SK-N-SH (cell line): ENCODE data around the gene AJM1. TPM values are rescaled to one million over a fixed set of nuclear protein-coding genes. Genes with fewer than 3 reads are reported as not detected.

Experiments
- CTCF ChIA-PET: fragments of 300-600, 350-600 bp; formaldehyde crosslinking; extraction: SDS; loops from one replicate; lab custom pipeline; 2021; lab: Yijun Ruan, JAX
- POLR2A ChIA-PET: fragments of 350-600 bp; sonication (Branson Sonifier 250); formaldehyde crosslinking; extraction: SDS; loops from one replicate; lab custom pipeline; 2020; ENCODE audit warnings: antibody characterized with exemption, inconsistent platforms; lab: Yijun Ruan, JAX
- DNase-seq: peaks from one replicate; pipeline ENCODE4 v3.0.0; 2012
- H2AFZ ChIP-seq: fragments of 200-600 bp; sonication (generic); 2 replicates; pipeline ENCODE4 v1.8.1; 2016; ENCODE audit warnings: antibody characterized with exemption, mild to moderate bottlenecking, low read depth
- H3F3A ChIP-seq: fragments of 200-600 bp; sonication (generic); replicated peaks from 2 replicates; pipeline ENCODE3; 2016; ENCODE audit warnings: antibody characterized with exemption, mild to moderate bottlenecking; ENCODE audit not compliant: insufficient read depth
- H3K27ac ChIP-seq, 2 experiments: fragments of 200-500 bp in 1 of 2; fragments of 200-600 bp in 1 of 2; sonication (Bioruptor generic) in 1 of 2; sonication (generic), shearing (Covaris generic) in 1 of 2; 2 replicates each; pipeline versions ENCODE4 v1.5.1 to v1.6.1; 2014 to 2016; ENCODE audit warnings: low read depth in 2 of 2, inconsistent platforms in 1 of 2, low read length in 1 of 2, mild to moderate bottlenecking in 1 of 2, mixed read lengths in 1 of 2
- H3K27me3 ChIP-seq: fragments of 200-600 bp; sonication (generic), shearing (Covaris generic); 2 replicates; pipeline ENCODE4 v1.6.1; 2016; ENCODE audit warnings: mixed run types; ENCODE audit not compliant: insufficient read depth
- H3K36me3 ChIP-seq, 2 experiments: fragments of 200-500 bp in 1 of 2; fragments of 200-600 bp in 1 of 2; sonication (Bioruptor generic) in 1 of 2; sonication (generic) in 1 of 2; replicated peaks in 1 of 2; 2 replicates each; pipeline versions ENCODE3 to v1.5.1; 2014 to 2016; ENCODE audit warnings: low read length in 1 of 2, mild to moderate bottlenecking in 1 of 2; ENCODE audit not compliant: insufficient read depth in 2 of 2, control insufficient read depth in 1 of 2
- H3K4me1 ChIP-seq, 2 experiments: fragments of 200-500 bp in 1 of 2; fragments of 200-600 bp in 1 of 2; sonication (Bioruptor generic) in 1 of 2; sonication (generic), shearing (Covaris generic) in 1 of 2; 2 replicates each; pipeline versions ENCODE4 v1.5.1 to v1.6.1; 2014 to 2016; ENCODE audit warnings: low read depth in 1 of 2, low read length in 1 of 2, mixed run types in 1 of 2; ENCODE audit not compliant: insufficient read depth in 2 of 2, control insufficient read depth in 1 of 2
- H3K4me2 ChIP-seq: fragments of 200-600 bp; sonication (generic), shearing (Covaris generic); 2 replicates; pipeline ENCODE4 v1.6.1; 2017; ENCODE audit warnings: mixed run types
- H3K4me3 ChIP-seq, 2 experiments: fragments of 200-500 bp in 1 of 2; fragments of 200-600 bp in 1 of 2; sonication (Bioruptor generic) in 1 of 2; sonication (generic), shearing (Covaris generic) in 1 of 2; 2 replicates each; pipeline versions ENCODE4 v1.5.1 to v1.8.1; 2014 to 2016; ENCODE audit warnings: low read depth in 2 of 2, inconsistent platforms in 1 of 2, low read length in 1 of 2, mild to moderate bottlenecking in 1 of 2, mixed read lengths in 1 of 2, moderate library complexity in 1 of 2
- H3K79me2 ChIP-seq: fragments of 200-600 bp; sonication (generic); 2 replicates; pipeline ENCODE4 v1.8.1; 2017; ENCODE audit warnings: mild to moderate bottlenecking; ENCODE audit not compliant: insufficient read depth
- H3K9ac ChIP-seq: fragments of 200-600 bp; sonication (generic); 2 replicates; pipeline ENCODE4 v1.6.1; 2017; ENCODE audit warnings: mixed run types
- H3K9me2 ChIP-seq: fragments of 200-600 bp; sonication (generic); 2 replicates; pipeline ENCODE4 v1.6.1; 2017; ENCODE audit warnings: mixed run types
- H3K9me3 ChIP-seq: fragments of 200-600 bp; sonication (generic); 2 replicates; pipeline ENCODE4 v1.6.1; 2017; ENCODE audit warnings: mixed run types, mild to moderate bottlenecking, moderate library complexity
- H4K20me1 ChIP-seq: fragments of 200-600 bp; sonication (generic); 2 replicates; pipeline ENCODE4 v1.6.1; 2017; ENCODE audit warnings: mild to moderate bottlenecking, mixed run types; ENCODE audit not compliant: insufficient read depth
- GATA2 ChIP-seq: sonication (generic); formaldehyde crosslinking; IDR thresholded peaks from 2 replicates; pipeline ENCODE4 v1.5.0; 2020; ENCODE audit warnings: mild to moderate bottlenecking, missing genetic modification reagents
- MEF2A ChIP-seq: IDR thresholded peaks from 2 replicates; pipeline ENCODE4 v1.4.0; 2012; ENCODE audit warnings: low read depth, borderline replicate concordance
- MXI1 ChIP-seq: IDR thresholded peaks from 2 replicates; pipeline ENCODE4 v1.6.1; 2012; ENCODE audit warnings: mild to moderate bottlenecking, low read depth, low read length, improper control_type of control experiment
- NRF1 ChIP-seq: IDR thresholded peaks from 2 replicates; pipeline ENCODE4 v1.6.1; 2012; ENCODE audit warnings: low read depth, mild to moderate bottlenecking, low read length
- POLR2AphosphoS5 ChIP-seq: IDR thresholded peaks from 2 replicates; pipeline ENCODE4 v1.6.1; 2012; ENCODE audit warnings: low read depth, low read length
- RCOR1 ChIP-seq: fragments of 150-350 bp; IDR thresholded peaks from 2 replicates; pipeline ENCODE4 v1.6.1; 2017; ENCODE audit warnings: antibody characterized with exemption, low read length
- RFX5 ChIP-seq: IDR thresholded peaks from 2 replicates; pipeline ENCODE4 v1.6.1; 2012; ENCODE audit warnings: mild to moderate bottlenecking, improper control_type of control experiment, low read length
- RXRA ChIP-seq: IDR thresholded peaks from 2 replicates; pipeline ENCODE4 v1.4.0; 2012; ENCODE audit warnings: low read depth, mild to moderate bottlenecking, borderline replicate concordance
- TAF1 ChIP-seq: IDR thresholded peaks from 2 replicates; pipeline ENCODE4 v1.6.1; 2012; ENCODE audit warnings: low read depth, mild to moderate bottlenecking, low read length, moderate library complexity, borderline replicate concordance
- TCF12 ChIP-seq: IDR thresholded peaks from 2 replicates; pipeline ENCODE4 v1.4.0; 2012
- YY1 ChIP-seq: IDR thresholded peaks from 2 replicates; pipeline ENCODE4 v1.4.0; 2012; ENCODE audit warnings: low read depth, mild to moderate bottlenecking
- WGBS: methylation state at CpG from one replicate; pipeline ENCODE4 v1.1.6; 2017; ENCODE audit warnings: low lambda C conversion rate; 5-methylcytosine and 5-hydroxymethylcytosine counted together
- polyA plus RNA-seq, 3 experiments: library from polyadenylated mRNA; depleted of rRNA; stranded (reverse); fragments of >200 nt; gene quantifications; 2 replicates each; pipeline ENCODE4 v1.2.3, GENCODE V29; 2012
- TF ChIP-seq, protein P1 (sequence below): IDR thresholded peaks from 2 replicates; pipeline ENCODE4 v1.4.0; 2012; ENCODE audit warnings: low read depth
- TF ChIP-seq, protein P2 (sequence below): IDR thresholded peaks from 2 replicates; pipeline ENCODE4 v1.4.0; 2012; ENCODE audit warnings: low read depth, borderline replicate concordance
- TF ChIP-seq, protein P3 (sequence below): fragments of 150-350 bp; IDR thresholded peaks from 2 replicates; pipeline ENCODE4 v1.6.1; 2016; ENCODE audit warnings: mild to moderate bottlenecking, low read depth, low read length

AJM1 gene
- polyA plus RNA-seq, 1 of the 3 experiments (the other 2 are of a cell fraction): 2.4 TPM

DNA sequence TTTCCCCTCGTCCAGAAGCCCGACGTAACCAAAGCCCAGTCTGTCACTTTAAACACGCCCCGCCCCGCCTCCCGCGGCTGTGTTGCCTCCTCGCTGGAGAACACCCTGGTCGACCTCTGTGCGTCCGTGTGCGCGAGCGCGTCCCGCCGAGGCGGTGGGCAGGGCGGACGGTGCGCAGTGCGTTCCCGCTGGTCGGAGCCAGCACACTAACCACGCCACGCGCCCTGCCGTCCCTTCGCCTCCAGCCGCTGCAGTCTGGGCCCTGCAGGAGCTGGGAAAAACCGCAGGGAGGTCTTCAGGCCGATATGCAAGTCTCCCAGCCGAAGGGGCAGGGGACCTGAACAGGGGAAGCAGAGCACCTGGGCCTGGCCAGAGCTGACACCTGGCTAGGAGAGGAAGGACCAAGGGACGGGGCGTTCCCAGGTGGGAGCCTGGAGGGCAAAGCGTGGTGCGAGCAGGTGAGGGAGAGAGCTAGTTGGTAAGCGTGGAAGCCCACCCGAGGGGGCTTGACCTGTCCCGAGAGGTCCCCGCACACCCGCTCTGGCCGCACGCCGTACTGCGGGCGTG, 5.6 kb downstream of the AJM1 start:
- Histone ChIP-seq H3F3A (no peaks in the 10 kb centered on the region), H3K27me3 (no peaks in the 10 kb centered on the region), H3K27ac (peak overlapping the region; percentile 84 to 98; a peak in 3 of 4 replicates), H3K4me1 (peaks cover 11 to 21% of the 10 kb centered on the region in 2 experiments; a peak in 2 of 4 replicates), H3K9ac (peak overlapping the region; percentile 84), H4K20me1 (no peaks in the 10 kb centered on the region; the same call in 1 of the 2 replicates), H3K4me3 (peak overlapping the region; percentile 89 to 97), H3K9me2 (no peaks in the 10 kb centered on the region), H3K9me3 (no peaks in the 10 kb centered on the region), H3K36me3 (peaks cover 0 to 13% of the 10 kb centered on the region in 2 experiments), H3K79me2 (peaks cover 23% of the 10 kb centered on the region; the same call in 1 of the 2 replicates), H3K4me2 (peak overlapping the region; percentile 100), H2AFZ (no peak overlapping the region)
- peak; percentile 84 for DNase-seq
- CTCF ChIA-PET: interaction anchor here (0.7 to 2.5 kb wide), 8 partner anchors 35 to 221 kb away, joined by 3 to 11 read pairs (median 3); partner anchors contain the start of gene TMEM141
- POLR2A ChIA-PET: interaction anchor here (0.7 to 1.3 kb wide), 7 partner anchors 10 to 50 kb away, joined by 3 to 5 read pairs (median 3); partner anchors contain the start of genes EDF1, RABL6 and TRAF2
- TF ChIP-seq, protein P1, sequence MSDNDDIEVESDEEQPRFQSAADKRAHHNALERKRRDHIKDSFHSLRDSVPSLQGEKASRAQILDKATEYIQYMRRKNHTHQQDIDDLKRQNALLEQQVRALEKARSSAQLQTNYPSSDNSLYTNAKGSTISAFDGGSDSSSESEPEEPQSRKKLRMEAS: peak; percentile 74; the same call in 1 of the 2 replicates
- no peak for TF ChIP-seq RFX5
- no peak for TF ChIP-seq RXRA
- peak; percentile 44; the same call in 1 of the 2 replicates for TF ChIP-seq TAF1
- TF ChIP-seq TCF12: no peak
- peak; percentile 64 for TF ChIP-seq NRF1
- TF ChIP-seq POLR2AphosphoS5: peak; percentile 73
- peak; percentile 11; the same call in 1 of the 2 replicates for TF ChIP-seq RCOR1
- TF ChIP-seq MXI1: peak; percentile 73; the same call in 1 of the 2 replicates
- TF ChIP-seq YY1: no peak
- no peak for TF ChIP-seq GATA2 (CRISPR knock-in tag)
- no peak for TF ChIP-seq MEF2A
- TF ChIP-seq, protein P2, sequence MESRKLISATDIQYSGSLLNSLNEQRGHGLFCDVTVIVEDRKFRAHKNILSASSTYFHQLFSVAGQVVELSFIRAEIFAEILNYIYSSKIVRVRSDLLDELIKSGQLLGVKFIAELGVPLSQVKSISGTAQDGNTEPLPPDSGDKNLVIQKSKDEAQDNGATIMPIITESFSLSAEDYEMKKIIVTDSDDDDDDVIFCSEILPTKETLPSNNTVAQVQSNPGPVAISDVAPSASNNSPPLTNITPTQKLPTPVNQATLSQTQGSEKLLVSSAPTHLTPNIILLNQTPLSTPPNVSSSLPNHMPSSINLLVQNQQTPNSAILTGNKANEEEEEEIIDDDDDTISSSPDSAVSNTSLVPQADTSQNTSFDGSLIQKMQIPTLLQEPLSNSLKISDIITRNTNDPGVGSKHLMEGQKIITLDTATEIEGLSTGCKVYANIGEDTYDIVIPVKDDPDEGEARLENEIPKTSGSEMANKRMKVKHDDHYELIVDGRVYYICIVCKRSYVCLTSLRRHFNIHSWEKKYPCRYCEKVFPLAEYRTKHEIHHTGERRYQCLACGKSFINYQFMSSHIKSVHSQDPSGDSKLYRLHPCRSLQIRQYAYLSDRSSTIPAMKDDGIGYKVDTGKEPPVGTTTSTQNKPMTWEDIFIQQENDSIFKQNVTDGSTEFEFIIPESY: no peak
- TF ChIP-seq, protein P3, sequence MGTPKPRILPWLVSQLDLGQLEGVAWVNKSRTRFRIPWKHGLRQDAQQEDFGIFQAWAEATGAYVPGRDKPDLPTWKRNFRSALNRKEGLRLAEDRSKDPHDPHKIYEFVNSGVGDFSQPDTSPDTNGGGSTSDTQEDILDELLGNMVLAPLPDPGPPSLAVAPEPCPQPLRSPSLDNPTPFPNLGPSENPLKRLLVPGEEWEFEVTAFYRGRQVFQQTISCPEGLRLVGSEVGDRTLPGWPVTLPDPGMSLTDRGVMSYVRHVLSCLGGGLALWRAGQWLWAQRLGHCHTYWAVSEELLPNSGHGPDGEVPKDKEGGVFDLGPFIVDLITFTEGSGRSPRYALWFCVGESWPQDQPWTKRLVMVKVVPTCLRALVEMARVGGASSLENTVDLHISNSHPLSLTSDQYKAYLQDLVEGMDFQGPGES: no peak
- 0% methylated on average over 3 of the region's 48 CpGs for WGBS
